VCaP (cell line): ENCODE measurements around the gene EFHD1.

Experiments used
- H3K27ac ChIP-seq: fragments of 450-650 bp; 2 replicates; pipeline ENCODE4 v1.5.1; 2017
- TF ChIP-seq, protein P1 (sequence below): fragments of 450-650 bp; conservative IDR thresholded peaks from 2 replicates; pipeline ENCODE4 v1.5.1; 2017; ENCODE audit warnings: mild to moderate bottlenecking, moderate library complexity

Gene EFHD1, protein sequence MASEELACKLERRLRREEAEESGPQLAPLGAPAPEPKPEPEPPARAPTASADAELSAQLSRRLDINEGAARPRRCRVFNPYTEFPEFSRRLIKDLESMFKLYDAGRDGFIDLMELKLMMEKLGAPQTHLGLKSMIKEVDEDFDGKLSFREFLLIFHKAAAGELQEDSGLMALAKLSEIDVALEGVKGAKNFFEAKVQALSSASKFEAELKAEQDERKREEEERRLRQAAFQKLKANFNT

DNA sequence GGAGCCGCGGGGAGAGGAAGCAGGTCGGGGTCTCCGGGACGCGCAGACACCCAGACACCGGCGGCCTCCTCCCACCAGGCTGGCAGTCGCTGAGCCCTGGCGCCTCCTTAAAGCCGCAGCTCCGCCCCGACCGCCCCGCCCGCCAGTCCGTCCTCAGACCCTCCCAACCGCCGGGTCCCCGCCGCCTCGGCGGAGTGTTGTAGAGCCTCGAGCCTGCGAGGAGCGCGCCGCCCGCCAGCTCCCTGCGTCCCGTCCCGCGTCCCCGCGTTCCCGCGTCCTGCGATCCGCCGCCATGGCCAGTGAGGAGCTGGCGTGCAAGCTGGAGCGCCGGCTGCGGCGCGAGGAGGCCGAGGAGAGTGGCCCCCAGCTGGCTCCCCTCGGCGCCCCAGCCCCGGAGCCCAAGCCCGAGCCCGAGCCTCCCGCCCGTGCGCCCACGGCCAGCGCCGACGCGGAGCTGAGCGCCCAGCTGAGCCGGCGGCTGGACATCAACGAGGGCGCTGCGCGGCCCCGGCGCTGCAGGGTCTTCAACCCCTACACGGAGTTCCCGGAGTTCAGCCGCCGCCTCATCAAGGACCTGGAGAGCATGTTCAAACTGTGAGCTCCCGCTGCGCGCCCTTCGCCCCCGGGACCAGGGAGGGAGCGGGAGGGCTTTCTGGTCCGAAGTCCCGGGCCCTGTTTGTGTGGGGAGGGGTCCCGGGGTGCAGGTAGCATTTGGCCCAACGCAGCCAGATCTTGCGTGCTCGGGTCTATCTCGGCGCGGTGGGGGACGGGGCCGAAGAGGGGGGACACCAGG is at the start of gene EFHD1:
EFHD1 (plus strand) TSS at position 192 of the 793 bp plus-strand sequence; CDS start at position 293, 101 bp downstream.
- TF ChIP-seq, protein P1, sequence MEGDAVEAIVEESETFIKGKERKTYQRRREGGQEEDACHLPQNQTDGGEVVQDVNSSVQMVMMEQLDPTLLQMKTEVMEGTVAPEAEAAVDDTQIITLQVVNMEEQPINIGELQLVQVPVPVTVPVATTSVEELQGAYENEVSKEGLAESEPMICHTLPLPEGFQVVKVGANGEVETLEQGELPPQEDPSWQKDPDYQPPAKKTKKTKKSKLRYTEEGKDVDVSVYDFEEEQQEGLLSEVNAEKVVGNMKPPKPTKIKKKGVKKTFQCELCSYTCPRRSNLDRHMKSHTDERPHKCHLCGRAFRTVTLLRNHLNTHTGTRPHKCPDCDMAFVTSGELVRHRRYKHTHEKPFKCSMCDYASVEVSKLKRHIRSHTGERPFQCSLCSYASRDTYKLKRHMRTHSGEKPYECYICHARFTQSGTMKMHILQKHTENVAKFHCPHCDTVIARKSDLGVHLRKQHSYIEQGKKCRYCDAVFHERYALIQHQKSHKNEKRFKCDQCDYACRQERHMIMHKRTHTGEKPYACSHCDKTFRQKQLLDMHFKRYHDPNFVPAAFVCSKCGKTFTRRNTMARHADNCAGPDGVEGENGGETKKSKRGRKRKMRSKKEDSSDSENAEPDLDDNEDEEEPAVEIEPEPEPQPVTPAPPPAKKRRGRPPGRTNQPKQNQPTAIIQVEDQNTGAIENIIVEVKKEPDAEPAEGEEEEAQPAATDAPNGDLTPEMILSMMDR: no peak
- H3K27ac ChIP-seq: no peak within 1 kb of the TSS

DNA sequence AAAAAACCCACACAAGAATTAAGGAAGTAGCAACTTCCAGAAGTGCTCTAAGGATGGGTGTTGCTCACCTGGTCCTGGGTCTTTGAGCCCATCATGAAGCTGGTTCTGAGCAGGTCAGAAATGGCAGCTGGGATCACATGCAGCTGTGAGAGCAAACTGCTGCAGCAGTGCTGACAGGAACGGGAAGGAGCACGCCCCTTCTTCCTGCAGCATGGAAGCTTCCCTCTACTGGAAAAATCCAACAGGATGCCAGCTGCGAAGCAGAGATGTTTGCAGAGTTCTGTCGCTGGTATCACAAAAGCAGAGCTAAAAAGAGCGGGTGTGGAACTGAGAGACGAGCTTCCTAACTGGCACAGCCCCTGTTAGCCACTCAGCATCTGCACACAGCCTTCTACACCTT is 49.2 kb upstream of the EFHD1 start:
- no peak overlapping the region for H3K27ac ChIP-seq
- TF ChIP-seq, protein P1: no peak

DNA sequence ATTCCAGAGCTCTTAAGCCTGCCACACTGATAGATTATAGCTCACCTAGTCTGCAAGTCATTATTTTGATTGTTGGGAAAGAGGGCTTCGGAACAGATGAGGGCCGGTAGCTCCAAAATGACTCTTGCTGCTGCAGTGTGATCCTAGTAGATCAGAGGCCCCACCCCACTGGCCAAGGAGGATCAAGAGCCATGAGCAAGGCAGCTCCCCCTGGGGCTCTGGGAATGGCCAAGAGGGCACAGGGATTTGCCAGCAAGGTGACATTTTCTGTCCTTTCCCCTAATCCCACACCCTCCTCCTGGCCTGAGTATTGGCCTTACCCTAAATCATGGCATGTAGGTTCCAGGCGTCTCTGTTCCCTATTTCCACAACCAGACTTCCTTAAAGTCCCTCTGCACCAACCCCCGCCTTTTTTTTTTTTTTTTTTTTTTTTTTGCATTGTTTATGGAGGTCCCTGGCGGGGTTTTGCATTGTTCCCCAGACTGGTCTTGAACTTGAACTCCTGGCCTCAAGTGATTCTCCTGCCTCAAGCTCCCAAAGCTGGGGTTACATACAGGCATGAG is 46.4 kb upstream of the EFHD1 start:
- TF ChIP-seq, protein P1: no peak
- no peak overlapping the region for H3K27ac ChIP-seq

DNA sequence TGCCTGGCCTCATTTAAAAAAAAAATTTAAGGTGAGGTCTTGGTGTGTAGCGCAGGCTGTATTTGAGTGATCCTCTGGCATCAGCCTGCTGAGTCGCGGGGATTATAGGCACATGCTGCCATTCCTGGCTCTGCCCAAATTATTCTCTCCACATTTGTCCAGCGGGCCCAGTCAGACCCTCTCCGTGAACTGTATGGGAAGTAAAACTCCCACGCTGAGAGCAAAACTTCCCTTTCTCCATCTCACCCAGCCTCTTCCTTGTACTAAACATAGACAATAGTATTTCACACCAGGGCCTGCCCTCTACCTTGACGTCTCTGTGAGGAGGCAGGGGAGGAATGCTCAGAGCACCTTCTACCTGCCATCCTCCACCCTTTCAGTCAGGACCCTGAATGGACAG is 45.9 kb upstream of the EFHD1 start:
- peak overlapping the region; percentile 82; the same call in 1 of the 2 replicates for H3K27ac ChIP-seq
- TF ChIP-seq, protein P1: no peak

DNA sequence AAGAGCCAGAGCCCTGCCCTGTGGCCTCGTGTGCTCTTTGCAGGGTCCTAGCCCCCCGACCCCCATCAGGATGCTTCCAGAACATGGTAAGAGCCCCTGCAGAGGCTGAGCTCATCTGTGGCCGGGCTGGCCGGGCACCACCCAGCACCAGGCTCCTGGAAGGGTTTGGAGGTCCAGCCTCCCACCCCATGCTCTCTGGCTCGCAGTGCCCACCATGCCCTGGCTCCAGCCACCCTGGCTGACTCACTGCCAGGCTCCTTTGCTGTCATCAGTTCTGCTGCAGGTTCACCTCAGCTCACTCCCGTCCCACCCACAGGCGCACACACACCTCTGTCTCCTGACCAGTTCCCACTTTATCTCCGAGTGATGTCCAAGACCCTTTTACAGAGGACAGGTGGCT is 45.4 kb upstream of the EFHD1 start:
- H3K27ac ChIP-seq: peak overlapping the region; percentile 82

DNA sequence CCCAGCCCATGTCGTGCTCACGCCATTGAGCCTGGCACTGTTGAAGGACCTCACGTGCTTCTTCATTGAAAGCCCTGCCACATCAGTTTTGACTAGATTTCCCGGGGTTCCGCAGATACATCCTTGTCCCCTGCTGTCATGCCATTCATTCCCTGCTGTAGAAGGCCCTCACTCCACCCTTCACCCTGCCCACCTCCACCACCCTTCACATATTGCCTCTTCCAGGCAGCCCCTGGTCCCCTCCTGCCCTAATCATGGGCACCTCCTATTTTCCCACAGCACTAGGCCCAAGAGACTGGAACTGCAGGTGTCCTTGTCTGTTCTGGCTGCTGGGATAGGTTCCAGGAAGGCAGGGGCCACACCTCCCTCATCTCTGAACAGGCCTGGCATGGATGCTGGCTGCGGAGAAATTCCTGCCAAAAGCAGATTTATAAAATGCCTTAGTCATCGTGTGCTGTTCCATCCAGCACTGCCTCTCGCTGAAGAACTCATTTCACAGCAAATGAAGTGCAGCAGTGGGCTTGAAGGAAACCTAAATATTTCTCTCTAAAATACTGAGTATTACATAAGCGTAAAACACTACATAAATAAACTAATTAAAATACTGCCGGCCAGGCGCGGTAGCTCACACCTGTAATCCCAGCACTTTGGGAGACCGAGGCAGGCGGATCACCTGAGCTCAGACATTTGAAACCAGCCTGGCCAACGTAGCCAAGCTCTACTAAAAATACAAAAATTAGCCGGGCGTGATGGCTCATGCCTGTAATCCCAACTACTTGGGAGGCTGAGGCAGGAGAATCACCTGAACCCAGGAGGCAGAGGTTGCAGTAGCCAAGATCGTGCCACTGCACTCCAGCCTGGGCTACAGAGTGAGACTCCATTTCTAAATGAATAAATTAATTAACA is 44.5 kb upstream of the EFHD1 start:
- peak overlapping the region; percentile 82 for H3K27ac ChIP-seq

More for the DNA sequence above, 45.4 kb upstream of the EFHD1 start:
- TF ChIP-seq, protein P1: no peak

More for the DNA sequence above, 44.5 kb upstream of the EFHD1 start:
- TF ChIP-seq, protein P1: no peak
